Activated gamma-delta T cell treated with anti-CD3 and anti-CD28 coated beads, Interleukin-2, amount 50 U/mL, for 16 hours (primary cell): Measurements from ENCODE around the gene ADPGK.

Source experiments
- DNase-seq: peaks from one replicate; pipeline ENCODE4 v3.0.0-alpha.2; 2020; ENCODE audit warnings: low read depth

The ADPGK gene

DNA sequence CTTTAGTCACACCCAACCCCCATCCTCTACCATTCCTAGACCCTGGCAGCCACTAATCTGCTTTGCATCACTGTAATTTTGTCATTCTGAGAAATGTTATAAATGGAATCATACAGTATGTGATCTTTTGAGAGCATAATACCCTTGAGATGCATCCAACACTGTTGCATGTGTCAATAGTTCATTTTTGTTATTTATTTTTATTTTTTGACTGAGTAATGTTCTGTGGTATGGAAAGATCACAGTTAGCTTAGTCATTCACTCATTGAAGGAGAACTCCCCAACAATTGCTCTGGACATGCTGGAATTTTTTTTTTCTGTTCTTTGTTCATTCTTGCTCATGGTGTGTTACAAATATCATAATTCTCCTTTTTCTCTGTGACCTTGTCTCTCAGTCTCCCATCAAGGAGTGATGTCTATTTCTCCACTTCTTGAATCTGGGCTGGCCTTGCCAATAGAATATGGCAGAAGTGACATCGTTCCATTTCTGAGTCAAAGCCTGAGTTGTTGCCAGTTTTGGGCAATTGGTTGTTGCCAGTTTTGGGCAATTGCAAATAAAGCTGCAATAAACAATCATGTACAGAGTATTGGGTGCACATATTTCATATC is 6.8 kb upstream of the ADPGK start:
- DNase-seq, result no peak

DNA sequence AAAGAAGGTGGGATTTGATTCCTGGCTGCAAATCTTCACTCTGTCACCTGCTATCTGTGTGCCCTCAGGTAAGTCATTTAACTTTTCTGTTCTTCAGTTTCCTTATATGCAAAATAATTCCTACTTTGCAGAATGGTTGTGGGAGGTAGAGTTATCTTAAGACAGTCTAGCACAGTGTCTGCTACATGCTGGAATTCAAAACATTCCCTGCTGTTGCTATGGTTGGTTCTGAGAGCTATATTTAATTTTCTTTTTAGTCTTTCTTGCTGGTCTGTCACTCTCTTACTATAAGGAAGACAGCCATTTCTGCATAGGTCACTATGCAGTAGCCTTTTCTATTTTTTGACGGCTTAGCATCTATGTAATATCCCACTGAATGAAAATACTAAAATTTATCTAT is 4.0 kb upstream of the ADPGK start:
- DNase-seq, result no peak

DNA sequence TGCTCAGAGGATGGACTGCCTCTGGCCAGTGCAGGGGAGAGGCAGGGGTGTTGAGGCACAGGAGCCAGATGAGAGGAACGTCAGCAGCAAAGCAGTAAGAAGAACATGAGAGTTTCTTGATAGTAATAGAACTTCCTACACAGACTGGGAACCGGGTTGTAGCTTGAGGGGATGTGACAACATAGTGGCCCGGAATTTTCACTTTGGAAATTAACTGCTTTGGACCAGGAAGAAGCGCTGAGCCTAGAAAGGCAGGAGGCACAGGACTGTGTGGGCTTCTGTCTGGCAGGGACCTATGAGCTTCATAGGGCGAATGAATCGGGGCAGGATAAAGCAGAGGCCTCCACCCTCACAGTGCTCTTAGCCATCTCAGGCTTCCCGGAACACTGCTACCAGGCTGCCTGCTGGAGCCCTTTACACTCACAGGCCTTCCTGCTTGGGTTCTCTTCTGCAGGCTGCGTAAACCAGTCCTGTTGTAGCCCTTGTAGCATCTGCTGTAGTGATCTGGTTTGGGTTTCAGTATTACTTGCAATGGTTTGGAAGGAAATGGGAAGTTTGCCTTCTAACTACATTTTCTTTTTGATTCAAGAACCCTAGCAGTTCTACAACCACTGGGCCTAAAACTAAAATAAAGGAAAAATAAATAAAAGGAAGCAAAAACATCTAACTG is 3.3 kb upstream of the ADPGK start:
- no peak for DNase-seq

DNA sequence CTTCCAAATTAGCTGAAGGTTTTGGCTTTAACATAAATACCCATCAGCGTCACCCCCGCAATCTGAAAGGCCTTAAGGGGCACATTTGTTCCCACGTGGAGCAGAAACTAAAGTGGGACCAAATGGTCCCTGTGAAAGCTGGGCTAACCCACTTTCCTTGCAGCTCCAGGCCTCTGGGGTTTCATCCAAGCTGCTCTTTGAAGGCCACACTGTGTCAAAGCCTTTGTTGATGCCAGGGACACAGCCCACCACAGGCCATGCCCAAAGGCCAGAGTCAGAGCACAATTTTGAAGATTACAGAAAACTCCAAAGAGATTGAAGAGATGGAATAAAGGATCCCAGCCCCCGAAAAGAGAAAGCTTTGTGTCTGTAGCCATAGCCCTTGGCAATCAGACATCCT is 2.7 kb upstream of the ADPGK start:
- no peak for DNase-seq

DNA sequence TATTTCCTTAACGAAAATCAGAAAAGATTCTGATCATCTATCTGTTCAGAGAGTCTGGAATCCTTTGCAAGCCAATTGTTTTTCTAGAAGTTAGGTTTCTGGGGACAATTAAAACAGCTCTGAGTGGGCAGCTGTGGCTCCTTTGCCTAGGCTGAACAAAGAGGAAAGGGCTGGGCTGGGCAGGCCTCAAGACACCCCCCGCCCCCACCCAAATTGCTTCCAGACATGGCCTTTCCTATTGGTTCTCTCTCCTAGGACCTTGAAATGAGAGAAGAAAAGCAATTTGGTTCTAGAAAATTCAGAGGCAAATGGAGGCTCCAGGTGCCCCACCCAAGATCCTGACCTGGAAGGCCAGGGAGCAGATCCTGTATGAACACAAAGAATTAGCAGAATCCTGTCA is 2.3 kb upstream of the ADPGK start:
- DNase-seq, result no peak

DNA sequence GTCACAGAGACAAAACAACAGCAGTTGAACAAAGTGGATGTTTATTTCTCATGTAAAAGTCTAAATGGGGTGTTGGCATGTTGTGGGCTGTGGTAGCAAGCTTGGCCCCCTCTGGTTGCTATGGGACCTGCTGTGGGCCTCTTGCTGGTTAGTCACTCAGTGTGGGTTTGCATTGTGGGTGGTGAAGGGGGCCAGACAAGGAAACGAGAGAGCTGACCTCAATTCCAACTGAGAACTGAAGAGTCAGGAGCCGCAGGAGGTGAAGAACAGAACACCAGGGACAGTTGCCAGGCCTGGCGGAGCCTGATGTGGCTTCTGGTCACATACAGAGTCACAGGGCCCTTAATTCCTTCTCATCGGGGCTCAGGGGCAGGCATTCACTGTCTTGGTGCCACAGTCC is 1.9 kb upstream of the ADPGK start:
- peak; percentile 55 for DNase-seq

DNA sequence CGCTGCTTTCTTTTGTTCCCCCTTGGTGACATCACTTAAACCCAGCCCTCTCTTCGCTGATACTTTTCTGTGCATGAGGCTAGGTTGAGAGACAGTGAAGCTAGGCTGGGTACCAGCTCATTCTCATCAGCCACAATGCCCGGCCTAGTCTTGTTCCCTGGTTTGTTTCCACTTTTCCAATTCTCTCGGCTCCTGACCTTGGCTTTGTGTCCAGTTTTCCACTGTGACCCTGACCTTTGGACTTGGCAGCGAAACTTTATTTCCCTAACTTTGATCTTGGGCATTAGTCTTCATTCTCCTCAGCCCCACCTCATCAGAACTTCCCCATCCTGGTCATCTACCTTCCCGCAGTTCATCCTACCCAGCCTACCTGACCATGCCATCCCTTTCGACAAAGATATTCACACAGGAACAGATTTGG is 908 bp upstream of the ADPGK start:
- no peak for DNase-seq

DNA sequence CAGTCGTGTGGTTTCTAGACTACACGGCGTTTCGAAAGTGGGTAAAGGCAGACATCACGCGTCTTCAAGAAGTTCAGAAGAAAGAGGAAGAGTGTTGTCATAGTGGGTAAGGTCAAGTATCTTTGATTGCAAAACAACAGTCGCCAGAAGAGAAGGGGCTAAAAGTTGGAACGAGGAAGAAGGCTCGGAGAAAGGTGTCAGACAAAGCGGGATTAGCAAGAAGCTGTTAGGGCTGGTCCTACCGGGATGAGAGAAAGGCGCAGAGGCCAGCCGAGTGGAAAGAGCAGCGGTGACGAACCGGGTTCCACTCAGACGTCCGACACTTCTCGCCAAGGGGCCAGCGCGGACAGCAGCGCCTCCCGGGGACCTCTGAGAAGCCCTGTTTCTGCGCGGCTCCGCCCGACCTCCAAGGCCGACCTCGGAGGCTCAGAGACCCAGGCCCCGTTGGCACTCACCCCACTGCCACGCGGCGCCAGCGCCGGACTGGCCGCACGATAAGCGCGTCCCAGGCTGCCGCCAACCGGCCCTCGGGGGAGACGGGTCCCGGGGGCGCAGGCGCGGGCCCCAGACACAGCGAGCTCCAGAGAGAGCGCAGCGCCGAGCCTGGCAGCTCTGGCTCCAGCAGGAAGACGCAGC is 436 bp downstream of the ADPGK start:
- peak; percentile 14 for DNase-seq

DNA sequence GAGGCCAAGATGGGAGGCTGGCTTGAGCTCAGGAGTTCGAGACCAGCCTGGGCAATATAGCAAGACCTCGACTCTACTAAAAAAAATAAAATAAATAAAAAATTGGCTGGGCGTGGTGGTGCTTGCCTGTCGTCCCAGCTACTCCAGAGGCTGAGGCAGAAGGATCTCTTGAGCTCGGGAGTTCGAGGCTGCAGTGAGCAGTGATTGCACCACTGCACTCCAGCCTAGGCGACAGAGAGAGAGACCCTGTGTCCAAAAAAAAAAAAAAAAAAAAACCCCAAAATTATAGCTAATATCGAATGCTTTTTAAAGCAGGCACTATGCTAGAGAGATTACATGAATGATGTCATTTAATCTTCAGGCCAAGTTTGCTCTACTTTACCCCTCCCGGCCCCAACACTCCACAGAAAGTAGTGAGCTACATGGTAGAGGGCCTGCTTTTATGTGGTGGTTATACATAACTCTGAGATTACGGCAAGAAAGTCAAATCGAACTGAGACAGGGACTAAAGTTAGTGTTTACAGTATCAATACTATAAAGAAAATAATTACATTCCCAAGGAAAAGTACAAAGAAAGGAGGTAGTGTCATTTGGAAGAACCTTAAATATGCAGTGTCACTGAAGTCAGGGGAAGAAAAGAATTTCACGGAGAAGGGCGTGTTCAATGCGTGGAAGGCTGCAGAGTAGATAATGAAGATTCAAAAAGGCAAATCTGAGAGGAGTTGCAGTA is 1.1 kb downstream of the ADPGK start:
- DNase-seq, result no peak

DNA sequence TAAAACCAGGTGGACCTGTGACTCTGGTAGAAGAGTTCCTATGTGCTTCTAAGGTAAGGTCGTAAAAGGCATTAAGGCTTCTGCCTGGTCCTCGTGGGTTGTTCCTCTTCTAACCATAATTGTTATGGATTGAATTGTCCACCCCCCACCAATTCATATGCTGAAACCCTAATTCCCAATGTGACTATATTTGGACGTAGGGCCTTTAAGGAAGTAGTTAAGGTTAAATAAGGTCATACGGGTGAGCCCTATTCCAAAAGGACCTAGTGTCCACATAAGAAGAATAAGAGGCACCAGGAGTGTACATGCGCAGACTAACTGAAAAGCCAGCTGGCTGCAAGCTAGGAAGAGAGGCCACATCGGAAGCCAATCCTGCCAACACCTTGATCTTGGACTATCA is 1.9 kb downstream of the ADPGK start:
- DNase-seq, result no peak

DNA sequence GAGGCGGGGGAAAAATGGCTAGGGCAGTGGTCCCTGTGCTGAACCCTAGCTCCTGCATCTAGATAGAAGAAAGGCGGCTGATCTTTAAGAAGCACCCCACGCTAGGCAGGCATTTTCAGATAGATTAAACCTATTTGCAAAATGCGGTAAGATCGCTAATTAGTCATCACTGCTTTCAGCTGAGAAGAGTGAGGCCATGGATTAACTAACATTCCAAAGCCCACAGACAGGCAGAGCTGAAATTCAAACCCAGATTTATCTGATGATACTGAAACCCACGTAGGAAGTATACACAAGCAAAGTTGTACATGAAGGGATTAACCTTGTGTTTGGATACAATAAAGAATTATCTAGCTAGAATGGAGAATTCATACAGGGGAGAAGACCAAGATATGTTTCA is 4.8 kb downstream of the ADPGK start:
- DNase-seq, result no peak

DNA sequence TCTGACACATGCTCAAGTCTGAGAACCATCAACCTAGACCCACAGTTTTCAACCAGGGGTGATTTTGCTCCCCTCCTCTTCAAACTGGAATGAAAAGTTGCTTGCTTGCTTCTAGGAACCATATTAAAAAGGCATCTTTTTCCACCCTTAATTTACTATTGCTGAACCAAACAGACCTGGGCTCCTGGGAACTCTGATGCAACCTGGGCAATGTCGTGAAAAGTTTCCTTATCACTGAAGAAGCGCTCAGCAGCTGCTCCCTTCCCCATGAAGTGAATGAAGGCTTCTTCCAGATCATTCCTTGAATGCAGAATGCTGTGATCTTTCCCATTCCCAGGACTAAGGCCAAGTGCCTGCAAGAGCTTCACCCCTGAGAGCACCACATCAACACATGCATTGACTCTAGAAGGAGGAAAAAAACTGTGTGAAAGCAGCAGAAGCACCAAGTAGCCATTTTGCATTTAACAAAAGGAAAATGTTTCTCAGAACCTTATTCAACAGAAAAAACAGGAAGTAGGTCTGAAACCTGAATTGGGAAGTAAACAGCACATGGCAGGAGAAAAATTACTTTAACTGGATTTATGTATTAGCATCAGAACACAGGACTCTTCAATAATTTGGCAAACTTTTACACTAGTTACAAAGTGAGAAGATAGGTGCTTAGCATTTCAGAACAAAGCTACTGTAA is 8.7 kb downstream of the ADPGK start:
- DNase-seq, result no peak

DNA sequence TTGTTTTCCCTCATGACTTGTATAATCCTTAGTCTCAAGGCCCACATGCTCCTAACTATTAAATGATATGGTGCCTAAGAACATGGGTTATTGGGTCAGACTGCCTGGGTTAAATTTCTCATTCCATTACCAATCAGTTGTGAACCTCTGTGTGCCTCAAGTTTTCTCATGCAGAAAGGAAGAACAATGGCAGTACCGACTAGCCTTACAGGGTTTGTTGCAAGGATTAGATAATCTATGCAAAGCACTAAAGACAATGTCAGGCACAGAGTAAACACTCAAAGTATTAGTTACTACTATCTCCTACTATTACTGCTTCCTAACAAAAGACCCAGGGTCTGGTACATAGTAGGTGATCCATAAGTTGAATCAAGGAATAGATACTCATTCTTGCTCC is 12.2 kb downstream of the ADPGK start:
- no peak for DNase-seq

DNA sequence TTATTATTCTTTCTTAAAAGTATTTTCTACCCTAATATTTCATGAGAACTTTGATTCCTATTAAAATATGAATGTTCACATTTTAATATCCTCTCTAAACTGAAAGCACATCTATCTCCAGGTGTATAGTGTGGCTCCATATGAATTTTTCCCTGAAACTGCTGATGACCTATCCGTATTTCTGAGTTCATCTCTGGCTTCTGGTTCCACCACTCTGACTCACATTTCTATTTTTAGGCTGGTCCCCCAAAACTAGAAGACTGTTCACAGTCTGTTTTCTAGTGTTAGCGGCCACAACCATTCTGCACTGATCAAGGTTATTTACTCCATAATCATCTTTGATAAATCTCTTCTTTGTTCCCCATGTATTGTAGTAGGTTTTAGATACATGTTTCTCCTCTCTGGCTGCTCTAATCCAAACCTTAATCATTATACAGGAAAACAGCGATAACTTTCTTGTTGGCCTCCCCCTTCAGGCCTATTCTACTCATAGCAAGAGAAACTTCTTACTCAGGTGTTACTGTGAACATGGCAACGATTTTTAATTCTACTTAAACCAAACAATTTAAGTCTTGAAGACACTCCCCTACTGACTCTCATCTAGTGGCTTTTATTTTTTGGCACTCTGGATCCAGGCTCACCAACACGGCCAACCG is 12.8 kb downstream of the ADPGK start:
- no peak for DNase-seq

DNA sequence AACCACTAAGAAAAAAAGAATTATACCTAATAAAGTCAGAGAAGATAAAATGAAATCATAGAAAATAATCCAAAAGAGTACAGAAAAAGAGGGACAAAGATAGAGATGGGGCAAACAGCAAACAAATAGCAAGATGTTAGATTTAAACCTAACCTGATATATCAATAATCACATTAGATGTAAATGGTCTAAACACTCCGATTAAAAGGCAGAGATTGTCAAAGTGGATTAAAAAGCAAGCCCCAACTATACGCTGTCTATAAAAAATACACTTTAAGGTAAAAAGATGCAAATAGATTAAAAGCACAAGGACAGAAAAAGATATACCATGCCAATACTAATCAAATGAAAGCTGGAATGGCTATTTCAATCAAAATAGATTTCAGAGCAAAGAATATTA is 16.8 kb downstream of the ADPGK start:
- no peak for DNase-seq

DNA sequence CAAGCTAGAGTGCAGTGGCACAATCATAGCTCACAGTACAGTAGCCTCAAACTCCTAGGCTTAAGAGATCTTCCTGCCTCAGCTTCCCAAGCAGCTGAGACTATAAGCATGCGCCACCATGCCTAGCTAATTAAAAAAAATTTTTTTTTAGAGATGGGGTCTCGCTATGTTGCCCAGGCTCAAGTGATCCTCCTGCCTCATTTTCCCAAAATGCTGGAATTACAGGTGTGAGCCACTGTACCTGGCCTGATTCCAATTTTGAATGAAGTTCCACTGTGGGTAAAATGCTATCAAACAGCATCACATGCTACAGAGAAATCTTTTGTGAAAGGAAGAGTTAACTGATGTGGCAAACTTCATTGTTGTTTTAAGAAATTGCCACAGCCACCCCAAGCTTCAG is 17.5 kb downstream of the ADPGK start:
- DNase-seq, result no peak

DNA sequence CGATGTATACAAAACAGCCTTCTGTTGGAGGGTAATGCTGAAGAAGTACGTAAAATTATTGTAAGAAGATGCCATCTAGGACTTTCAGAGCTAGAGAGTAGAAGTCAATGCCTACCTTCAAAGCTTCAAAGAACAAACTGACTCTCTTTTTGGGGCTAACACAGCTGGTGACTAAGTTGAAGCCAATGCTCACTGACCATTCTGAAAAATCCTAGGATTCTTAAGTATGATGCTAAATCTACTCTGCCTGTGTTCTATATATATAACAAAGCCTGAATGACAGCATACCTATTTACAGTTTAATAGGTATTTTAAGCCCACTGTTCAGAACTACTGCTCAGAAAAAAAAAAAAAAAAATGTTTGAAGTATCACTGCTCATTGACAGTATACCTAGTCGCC is 18.9 kb downstream of the ADPGK start:
- DNase-seq, result no peak

DNA sequence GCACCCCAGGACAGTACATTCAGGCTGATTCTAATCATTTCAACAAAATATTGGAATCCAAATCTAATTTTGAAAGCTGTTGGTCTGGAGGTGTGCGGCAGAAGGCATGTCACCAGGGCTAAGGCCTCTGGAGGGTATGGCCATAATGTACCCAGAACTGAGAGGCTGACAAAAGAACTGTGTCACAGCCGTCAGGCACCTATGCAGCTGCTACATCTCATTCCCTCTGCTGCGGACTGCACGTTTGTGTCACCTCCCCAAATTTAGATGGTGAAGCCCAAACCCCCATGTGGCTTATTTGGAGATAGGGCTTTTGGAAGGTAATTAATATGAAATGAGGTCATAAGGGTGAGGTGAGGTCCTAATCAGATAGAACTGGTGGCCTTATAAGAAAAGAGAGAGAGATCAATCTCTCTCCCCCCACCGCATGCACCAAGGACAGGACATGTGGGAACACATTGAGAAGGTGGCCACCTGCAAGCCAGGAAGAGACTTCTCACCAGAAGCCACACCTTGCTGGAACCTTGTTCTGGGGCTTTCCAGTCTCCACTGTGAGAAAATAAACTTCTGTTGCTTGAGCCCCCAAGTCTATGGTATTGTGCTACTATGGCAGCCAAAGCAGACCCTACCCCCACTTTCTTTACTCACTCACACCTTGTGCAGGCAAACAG is 22.8 kb downstream of the ADPGK start:
- no peak for DNase-seq

DNA sequence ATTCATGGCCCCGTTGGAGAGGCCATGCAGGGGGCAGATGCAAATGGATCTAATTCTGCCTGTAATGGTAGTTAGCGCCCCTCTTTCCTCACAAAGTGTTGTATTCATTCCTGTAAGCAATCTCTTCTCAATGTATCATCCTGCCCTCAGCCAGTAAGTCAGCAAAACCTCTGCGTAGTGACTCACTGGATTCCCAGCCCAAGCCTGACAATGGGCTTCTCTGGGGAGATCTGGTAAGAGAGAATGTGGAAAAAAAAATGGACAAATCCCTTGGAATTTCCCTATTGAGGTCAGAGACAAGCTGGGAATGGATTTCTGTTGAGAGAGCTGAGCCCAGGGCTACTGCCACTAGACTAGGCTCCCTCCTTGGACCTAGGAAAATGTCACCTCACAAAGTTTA is 25.4 kb downstream of the ADPGK start:
- no peak for DNase-seq

DNA sequence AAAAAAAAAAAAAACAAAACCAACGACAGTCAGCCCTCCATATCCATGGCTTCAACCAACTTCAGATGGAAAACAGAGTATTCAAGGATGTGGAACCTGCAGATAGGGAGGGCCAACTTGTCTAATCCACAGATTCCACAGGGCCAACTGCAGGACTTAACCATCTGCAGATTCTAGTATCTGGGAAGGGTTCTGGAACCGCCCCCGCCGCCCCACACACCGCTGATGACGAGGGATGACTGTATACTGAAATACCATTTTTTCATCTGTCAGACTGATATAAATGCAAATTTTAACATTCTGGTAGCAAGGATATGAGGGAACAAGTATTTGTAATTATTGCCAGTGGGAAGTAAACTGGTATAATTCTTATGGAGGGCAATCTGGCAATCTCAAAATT is 29.5 kb downstream of the ADPGK start:
- no peak for DNase-seq

DNA sequence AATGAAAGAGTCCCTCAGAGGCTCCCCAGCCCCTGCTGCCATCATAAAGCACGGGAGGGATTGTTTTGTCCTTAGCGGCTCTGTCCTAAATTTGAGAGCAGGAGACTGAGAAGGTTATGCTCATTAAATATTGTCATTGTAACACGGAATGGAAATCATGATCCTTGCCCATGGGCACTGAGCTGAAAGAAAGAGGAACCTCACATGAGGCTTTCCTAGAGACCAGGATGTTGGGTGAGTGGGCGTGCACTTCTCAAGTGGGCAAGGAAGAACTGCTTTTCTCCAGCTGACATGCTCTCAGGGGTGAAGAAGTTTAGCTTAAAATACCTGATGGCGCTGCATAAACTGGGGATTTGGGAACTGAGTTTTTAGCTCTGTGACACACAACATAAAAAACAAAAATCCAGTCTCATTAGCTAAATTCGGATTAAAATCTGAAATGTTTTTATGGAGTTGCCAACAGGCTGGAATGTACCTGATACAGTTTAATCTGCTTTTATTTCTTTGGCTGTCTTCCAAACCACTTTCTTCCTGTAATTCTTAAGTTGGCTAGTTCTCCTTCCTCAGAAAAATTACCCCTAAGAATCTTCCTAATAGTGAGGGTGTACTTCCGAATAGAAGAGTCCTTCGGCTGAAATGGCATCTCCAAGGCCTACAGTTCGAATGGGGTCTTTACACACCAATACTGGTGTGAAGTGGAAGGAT is 31.7 kb downstream of the ADPGK start:
- DNase-seq, result no peak
